ENCODE results near the gene GNG7. TPM values are rescaled to one million over a fixed set of nuclear protein-coding genes. Genes with fewer than 3 reads are reported as not detected.
A peak's percentile ranks its signal among the peaks of the same experiment; 100 is the strongest.

The GNG7 gene
- total and polyA plus RNA-seq, 10 of the 15 experiments (the other 5 are each of a cell fraction or from before 2014, with no cell fraction given): 1.9 to 13.6 (median 6.5) TPM

GRCh38 chr19:2474232-2475017 is 228.1 kb downstream of the GNG7 start (continued):
- peak in 1 of 2 experiments; percentile 30; a peak in 1 of 4 replicates for TF ChIP-seq ETV6 (conservative IDR thresholded peaks at IDR 0.05 in 1 of 2, IDR thresholded peaks at IDR 0.05 in 1 of 2; ENCODE audit: borderline replicate concordance in 1 of 2, low read depth in 1 of 2)
- no peak for TF ChIP-seq ZBTB11 (CRISPR knock-in tag; IDR thresholded peaks at IDR 0.05)
- no peak for TF ChIP-seq POU2F2 (IDR thresholded peaks at IDR 0.05; ENCODE audit: borderline replicate concordance, low read depth, low read length)
- peak; percentile 60; the same call in 1 of the 2 replicates for TF ChIP-seq ZNF217 (IDR thresholded peaks at IDR 0.05)
- TF ChIP-seq RAD21 (IDR thresholded peaks at IDR 0.05; ENCODE audit: insufficient read depth, low read depth, low read length): peak; percentile 95
- peak; percentile 61 for TF ChIP-seq CREB1 (IDR thresholded peaks at IDR 0.05; ENCODE audit: low read depth)
- no peak for TF ChIP-seq PML (IDR thresholded peaks at IDR 0.05; ENCODE audit: low read length)
- no peak for TF ChIP-seq USF1 (IDR thresholded peaks at IDR 0.05; ENCODE audit: borderline replicate concordance, extremely low read length, insufficient read depth, low read depth, low read length)
- no peak; the same call in 1 of the 2 replicates for TF ChIP-seq TARDBP (IDR thresholded peaks at IDR 0.05; ENCODE audit: borderline replicate concordance)
- TF ChIP-seq SRF (IDR thresholded peaks at IDR 0.05; ENCODE audit: low read depth in 2 of 2, low read length in 2 of 2): no peak
- peak; percentile 70 to 82; a peak in 3 of 4 replicates for TF ChIP-seq BHLHE40 (IDR thresholded peaks at IDR 0.05; ENCODE audit: borderline replicate concordance in 1 of 2, low read depth in 2 of 2, low read length in 1 of 2)
- peak; percentile 83 for TF ChIP-seq YY1 (IDR thresholded peaks at IDR 0.05; ENCODE audit: low read depth, low read length)
- TF ChIP-seq DPF2 (IDR thresholded peaks at IDR 0.05): peak; percentile 87
- peak; percentile 72 for TF ChIP-seq MEF2B (IDR thresholded peaks at IDR 0.05; ENCODE audit: partially characterized antibody, poor library complexity, severe bottlenecking)
- peak; percentile 60 for TF ChIP-seq CREM (IDR thresholded peaks at IDR 0.05; ENCODE audit: low read depth)
- TF ChIP-seq E4F1 (IDR thresholded peaks at IDR 0.05; ENCODE audit: borderline replicate concordance, partially characterized antibody): no peak

Data from GM12878 (cell line).